GM19452 (cell line): ENCODE measurements around the gene DNAJB6.
"Not testable (repeated sequence)": the region's sequence is repeated elsewhere in the genome, so short reads cannot be mapped to it uniquely, and the experiment has no call there.

Experiments used
- ATAC-seq: cut with Tn5 transposase; IDR thresholded peaks from one replicate; pipeline ENCODE4 v1.9.1; 2021; ENCODE audit not compliant: unreplicated experiment

DNAJB6 gene

DNA sequence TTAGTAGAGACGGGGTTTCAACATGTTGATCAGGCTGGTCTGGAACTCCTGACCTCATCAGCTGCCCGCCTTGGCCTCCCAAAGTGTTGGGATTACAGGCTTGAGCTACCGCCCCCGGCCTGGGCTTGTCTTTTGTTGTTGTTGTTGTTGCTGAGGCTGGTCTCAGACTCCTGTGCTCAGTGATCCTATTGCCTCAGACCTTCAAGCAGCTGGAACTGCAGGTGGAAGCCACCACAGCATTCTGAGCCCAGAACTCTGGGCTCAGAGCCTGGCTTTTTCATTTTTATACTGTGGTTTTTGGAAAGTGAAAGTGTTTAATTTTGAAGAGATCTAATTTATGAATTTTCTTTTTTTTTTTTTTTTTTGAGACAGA lies 16.2 kb upstream of the DNAJB6 start:
- no peak for ATAC-seq

DNA sequence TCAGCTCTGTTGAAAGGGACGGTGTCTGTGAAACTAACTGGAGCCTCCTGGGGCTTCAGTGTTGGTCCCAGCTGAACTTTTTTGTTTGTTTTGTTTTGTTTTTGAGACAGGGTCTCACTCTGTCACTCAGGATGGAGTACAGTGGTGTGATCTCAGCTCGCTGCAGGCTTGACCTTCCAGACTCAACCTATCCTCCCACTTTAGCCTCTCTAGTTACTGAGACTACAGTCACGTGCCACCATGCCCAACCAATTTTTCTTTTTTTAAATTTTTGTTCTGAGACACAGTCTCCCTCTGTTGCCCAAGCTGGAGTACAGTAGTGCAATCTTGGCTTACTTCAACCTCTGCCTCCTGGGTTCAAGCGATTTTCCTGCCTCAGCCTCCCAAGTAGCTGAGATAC lies 13.4 kb upstream of the DNAJB6 start:
- no peak for ATAC-seq

GRCh38 chr7:157329447-157329846 lies 7.4 kb upstream of the DNAJB6 start:
- no peak for ATAC-seq

GRCh38 chr7:157330567-157330966 lies 6.2 kb upstream of the DNAJB6 start:
- not testable (repeated sequence) for ATAC-seq

DNA sequence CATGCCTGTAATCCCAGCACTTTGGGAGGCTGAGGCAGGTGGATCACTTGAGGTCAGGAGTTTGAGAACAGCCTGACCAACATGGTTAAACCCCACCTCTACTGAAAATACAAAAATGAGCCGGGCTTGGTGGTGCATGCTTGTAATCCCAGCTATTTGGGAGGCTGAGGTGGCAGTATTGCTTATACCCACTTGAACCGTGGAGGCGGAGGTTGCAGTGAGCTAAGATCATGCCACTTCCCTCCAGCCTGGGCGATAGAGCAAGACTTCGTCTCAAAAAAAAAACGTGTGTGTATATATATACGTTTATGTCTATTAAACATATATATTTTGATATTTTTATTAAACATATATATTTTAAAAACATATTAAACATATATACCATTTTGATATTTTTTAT lies 5.8 kb upstream of the DNAJB6 start:
- not testable (repeated sequence) for ATAC-seq

DNA sequence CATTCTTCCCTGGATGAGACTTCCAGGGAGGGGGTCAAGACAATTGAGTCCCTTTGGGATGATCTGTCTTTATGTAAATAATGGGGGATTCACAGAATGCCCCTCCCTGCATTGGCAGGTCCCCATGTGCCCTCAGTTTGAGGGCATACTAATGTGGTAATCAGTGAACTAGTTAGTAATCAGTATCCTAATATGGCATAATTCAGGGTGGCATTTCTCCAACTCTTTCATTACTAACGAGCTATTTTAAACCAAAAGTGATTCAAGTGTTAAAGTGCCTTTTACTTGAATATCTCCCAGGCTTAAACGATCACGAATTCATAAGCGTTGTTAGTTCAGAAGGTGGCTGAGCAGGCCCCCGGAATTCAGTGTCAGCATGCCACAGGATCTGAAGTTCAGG lies 1.6 kb upstream of the DNAJB6 start:
- ATAC-seq: no peak

- ATAC-seq: no peak
Measured at GRCh38 chr7:157335991-157336382, 817 bp upstream of the DNAJB6 start.

GRCh38 chr7:157337316-157338149 lies 729 bp downstream of the DNAJB6 start:
- peak; percentile 50 for ATAC-seq

DNA sequence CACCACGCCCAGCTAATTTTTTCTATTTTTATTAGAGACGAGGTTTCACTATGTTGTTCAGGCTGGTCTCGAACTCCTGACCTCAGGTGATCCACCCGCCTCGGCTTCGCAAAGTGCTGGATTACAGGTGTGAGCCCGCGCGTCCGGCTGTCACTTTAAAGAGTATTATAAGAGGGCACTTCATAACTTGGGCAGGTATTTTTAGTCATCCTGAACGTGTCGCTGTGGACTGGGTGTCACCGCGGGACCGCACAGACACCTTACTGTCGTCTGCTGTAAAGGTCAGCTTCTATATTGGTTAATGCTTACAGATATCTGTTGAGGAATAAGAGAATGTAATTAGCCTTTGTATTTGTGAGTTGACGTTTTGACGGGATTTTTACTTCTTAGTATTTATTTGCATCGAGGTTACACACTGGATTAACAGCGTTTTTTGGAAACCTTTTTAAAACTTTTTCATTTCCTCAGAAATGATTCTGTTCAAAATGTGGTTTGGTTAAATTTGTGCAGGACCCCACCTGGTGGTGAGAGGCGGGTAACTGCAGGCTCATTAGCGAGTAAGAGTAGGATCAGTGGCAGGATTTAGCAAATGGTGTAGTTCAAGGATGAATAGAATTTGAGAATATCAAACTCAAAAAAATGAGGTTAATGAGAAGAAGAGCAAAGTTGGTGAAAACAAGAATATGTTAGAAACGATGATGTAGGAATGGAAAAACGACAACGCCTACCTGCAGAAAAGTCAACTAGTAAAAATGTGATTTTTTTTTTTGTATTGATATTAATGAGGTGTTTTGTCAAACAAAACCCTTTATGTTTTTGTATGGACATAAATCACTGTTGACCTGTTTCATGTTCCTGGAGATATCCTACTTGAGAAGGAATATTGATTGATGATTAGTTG lies 3.2 kb downstream of the DNAJB6 start:
- no peak for ATAC-seq

GRCh38 chr7:157347217-157347904 lies 10.6 kb downstream of the DNAJB6 start:
- ATAC-seq: no peak

GRCh38 chr7:157348548-157348947 lies 11.7 kb downstream of the DNAJB6 start:
- no peak for ATAC-seq

GRCh38 chr7:157352516-157352915 lies 15.7 kb downstream of the DNAJB6 start:
- ATAC-seq: no peak

DNA sequence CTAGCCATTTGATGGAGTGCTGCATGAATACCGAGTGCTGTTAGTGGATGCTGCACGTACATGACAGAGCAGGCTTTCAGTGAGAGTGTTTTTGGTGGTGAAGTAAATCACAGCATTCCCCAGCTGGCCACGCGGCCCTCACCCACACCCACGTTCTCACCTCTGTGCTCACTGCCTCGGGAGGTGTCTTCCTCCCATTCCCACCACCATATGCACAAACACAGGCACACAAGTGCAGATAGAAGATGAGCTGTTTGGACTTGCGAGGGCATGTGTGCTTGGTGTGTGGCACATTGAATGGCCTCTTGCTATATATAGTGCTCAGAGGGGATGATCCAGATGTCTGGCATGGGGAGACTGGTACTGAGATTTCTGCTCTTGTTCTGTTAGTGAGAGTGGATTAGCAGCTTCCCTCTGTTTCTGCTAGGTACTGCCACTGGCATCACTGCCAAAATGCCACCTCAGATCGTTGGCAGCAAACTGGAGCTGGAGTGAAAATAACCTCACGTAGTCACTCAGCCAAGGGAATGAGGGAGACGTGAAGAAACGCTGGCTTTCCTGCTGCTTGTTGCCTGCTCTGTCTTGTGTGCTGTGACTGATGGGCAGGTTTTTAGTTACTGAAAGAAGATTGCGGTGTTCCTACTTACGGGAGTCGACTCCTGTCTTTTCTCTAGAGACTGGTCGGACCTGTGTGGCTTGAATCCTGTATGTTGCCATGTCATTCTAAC lies 19.1 kb downstream of the DNAJB6 start:
- no peak for ATAC-seq

DNA sequence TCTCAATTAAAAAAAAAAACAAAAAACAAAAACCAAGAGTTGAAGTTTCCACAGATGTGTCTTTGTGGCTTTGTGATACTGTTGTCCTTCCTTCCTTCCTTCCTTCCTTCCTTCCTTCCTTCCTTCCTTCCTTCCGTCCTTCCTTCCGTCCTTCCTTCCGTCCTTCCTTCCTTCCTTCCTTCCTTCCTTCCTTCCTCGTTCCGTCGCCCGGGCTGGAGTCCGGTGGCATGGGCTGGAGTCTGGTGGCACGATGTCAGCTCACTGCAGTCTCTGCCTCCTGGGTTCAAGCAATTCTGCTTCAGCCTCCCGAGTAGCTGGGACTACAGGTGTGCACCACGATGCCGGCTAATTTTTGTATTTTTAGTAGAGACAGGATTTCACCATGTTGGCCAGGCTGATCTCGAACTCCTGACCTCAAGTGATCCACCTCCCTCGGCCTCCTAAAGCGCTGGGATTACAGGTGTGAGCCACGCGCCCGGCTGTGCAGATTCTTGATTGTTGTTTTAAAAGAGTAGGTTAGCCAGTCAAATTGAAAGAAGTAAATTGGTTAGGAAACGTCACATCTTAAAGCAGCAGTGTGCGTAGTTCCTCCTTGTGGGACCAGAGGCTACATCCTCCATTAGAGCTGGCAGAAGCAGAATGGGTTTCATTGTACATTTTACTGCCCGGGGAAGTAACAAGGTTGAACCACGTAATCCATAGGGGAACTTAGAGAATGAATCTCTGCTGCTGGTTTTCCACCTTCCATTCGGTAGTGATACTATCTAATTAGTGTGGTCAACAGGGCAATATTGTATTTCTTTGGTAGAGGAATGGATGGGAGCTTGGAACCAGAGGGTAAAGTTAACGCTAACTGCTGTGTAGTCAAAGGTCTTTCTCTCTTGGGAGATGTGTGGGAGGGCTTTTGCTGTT lies 20.6 kb downstream of the DNAJB6 start:
- ATAC-seq: peak; percentile 78

DNA sequence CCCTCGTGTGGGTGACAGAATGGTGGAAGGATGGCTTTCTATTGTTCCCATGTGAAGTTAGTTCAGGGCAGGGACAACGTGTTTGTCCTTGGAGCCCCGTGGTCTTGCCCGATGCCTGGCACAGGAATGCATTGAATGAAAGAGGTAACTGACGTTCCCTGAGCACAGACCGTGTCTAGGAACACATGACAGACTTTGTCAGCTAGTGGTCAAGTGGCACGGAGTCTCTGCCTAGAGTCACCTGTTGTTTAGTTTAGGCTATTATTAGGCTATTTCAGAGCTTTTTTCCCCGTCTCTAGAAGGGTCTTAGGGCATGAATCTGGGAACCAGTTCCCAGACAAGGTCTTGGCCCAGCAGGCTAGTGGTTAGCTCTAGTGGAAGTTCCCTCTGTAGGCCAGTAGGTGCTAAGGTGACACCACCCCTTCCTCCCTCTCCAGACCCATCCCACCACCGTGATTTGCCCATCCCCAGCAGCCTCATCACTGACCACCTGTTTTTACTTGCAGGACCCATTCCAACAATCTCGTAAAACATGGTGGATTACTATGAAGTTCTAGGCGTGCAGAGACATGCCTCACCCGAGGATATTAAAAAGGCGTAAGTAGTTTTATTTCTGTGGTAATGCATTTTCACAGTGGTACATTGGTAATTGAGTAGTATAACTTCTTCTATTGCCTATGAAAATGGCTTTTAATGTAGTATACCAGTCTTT lies 21.4 kb downstream of the DNAJB6 start:
- no peak for ATAC-seq

DNA sequence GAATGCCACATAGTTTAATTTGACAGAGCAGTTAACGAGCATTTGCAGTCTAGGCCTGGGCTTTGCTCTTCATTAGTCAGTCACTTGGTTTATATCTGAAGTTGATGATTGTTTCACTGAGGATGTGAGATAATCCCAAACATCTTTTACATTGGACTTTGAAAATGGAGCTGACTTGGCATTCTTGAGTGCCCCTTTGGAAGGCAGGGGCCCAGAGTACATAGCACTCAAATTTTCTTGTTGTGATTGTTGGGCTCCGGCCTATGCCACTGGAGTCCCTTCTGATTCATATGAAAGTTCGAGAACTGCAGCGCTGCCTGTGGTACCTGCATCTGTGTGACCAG lies 21.9 kb downstream of the DNAJB6 start:
- ATAC-seq: no peak

DNA sequence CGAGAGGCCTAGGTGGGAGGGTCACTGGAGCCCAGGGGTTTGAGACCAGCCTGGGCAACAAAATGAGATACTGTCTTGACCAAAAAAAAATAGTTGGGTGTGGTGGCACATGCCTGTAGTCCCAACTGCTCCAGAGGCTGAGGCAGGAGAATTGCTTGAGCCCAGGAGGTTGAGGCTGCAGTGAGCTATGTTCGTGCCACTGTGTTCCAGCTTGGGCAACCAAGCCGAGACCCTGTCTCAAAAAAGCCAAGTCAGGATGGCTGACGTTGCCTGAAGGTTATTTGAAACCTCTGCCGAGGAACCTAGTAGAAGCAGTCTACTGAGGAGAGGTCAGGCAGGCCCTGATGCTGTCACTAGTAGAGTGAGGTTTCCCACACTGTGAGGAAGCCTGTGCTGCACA lies 22.8 kb downstream of the DNAJB6 start:
- ATAC-seq: no peak

DNA sequence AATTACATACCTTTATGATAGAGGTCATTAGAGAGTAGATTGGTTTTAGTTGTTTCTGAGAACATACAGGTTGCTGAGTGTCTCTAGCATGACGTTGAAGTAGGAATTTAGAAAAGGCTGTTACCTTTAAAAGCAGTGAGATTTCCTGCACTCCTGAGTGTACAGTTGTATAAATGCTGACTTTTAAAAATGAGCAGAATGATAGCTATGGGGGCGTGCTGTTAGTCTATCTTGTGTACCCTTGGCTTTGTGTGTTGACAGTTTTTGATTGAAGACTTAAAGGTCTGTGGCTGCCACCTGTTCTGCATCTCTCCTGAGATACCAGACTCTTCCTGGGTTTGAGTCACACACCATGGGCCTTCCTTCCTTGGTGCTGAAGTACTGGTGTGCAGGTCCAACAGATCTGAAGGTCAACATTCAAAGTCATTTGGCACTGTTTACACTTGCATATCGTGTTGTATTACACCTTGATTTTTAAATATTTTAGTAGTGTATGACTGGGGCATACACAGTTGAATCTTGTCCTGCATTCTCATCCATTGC lies 23.8 kb downstream of the DNAJB6 start:
- no peak for ATAC-seq

GRCh38 chr7:157361537-157361936 lies 24.7 kb downstream of the DNAJB6 start:
- no peak for ATAC-seq
